SJSA1 (cell line): ENCODE measurements around the gene GCSAM. TPM values are rescaled to one million over a fixed set of nuclear protein-coding genes. Genes with fewer than 3 reads are reported as not detected.
"Not testable (repeated sequence)": the region's sequence is repeated elsewhere in the genome, so short reads cannot be mapped to it uniquely, and the experiment has no call there.

Experiments used
- DNase-seq, 2 experiments: peaks; one replicate each; pipeline ENCODE4 v3.0.0-alpha.2; 2015 to 2020; ENCODE audit warnings: low spot score in 2 of 2, low read depth in 1 of 2
- H3K27ac ChIP-seq: fragments of 250-450 bp; sonication (Bioruptor Pico); 2 replicates; pipeline ENCODE4 v1.5.1; 2020; ENCODE audit warnings: mild to moderate bottlenecking, moderate library complexity
- H3K27me3 ChIP-seq: fragments of 250-450 bp; sonication (Bioruptor Pico); replicated peaks from 2 replicates; pipeline ENCODE4 v1.5.1; 2020; ENCODE audit warnings: mild to moderate bottlenecking, moderate library complexity
- H3K36me3 ChIP-seq: fragments of 250-450 bp; sonication (Bioruptor Pico); 2 replicates; pipeline ENCODE4 v1.5.1; 2020; ENCODE audit warnings: mild to moderate bottlenecking
- H3K4me1 ChIP-seq: fragments of 250-450 bp; sonication (Bioruptor Pico); replicated peaks from 2 replicates; pipeline ENCODE4 v1.6.1; 2021; ENCODE audit warnings: mild to moderate bottlenecking
- H3K4me3 ChIP-seq: fragments of 250-450 bp; sonication (Bioruptor Pico); 2 replicates; pipeline ENCODE4 v1.5.1; 2020; ENCODE audit warnings: mild to moderate bottlenecking
- H3K9me3 ChIP-seq: fragments of 250-450 bp; sonication (Bioruptor Pico); replicated peaks from 2 replicates; pipeline ENCODE4 v1.5.1; 2020; ENCODE audit warnings: mild to moderate bottlenecking
- total RNA-seq: library from RNA; depleted of rRNA; stranded (reverse); fragments of >200 nt; shearing (Covaris generic); gene quantifications from 2 replicates; pipeline ENCODE4 v1.2.3, GENCODE V29; 2014; rRNA removed

Gene GCSAM
- total RNA-seq, 1 experiment from 2014 or later: not detected

DNA sequence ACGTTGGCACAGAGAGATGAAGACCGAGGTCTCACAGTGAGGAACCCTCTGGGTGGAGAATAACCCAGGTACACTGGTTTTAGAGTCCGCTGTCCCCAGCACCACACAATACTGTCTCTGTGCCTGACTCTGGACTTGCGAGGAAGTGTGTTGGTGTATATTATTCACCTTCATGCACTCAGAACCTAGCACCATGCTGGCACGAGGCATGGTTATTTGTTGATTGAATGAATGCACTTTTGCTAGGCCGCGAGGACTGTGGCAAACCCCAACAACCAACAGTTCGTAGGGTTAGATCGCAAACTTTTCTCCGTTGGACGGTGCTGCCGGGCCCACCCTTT is 47.3 kb downstream of the GCSAM start:
- Histone ChIP-seq H3K4me3 (peak overlapping the region; percentile 62), H3K27me3 (no peaks in the 10 kb centered on the region), H3K4me1 (peaks cover 19% of the 10 kb centered on the region), H3K27ac (no peak overlapping the region), H3K36me3 (peaks cover 8% of the 10 kb centered on the region), H3K9me3 (no peaks in the 10 kb centered on the region)
- no peak for DNase-seq

DNA sequence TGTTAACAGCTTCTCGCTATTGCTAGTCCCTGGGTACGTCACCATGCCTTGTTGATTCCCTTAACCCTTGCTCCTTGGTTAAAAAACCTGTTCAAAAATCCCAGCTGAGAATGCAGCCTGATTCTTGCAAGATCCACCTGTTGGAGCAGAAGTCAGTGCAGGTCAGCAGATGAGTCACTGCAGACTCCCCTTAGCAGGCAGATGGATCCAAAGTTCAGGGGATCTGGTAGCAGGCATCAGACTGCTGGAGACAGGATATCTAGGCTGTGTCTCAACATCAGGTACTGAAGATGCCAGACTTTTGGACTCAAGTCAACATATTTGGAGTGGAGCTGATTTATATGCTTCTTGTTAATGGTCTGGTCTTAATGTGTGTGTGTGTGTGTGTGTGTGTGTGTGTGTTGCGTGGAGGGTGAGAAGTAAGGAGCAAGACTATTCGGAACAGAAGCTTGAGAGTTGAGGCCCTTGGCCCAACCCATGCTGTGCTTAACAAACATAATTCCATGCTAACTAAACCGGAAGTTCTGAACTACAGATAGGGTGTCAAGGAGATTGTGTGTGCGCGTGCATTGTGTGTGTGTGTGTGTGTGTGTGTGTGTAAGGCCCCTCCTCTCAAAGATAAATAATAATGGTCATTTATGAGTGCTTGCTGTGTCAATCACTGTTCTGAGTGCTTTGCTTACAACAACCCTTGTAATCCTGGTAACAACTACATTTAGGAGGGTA is 47.9 kb downstream of the GCSAM start:
- no peak overlapping the region; the same call in 1 of the 2 replicates for H3K4me3 ChIP-seq
- H3K27me3 ChIP-seq: no peaks in the 10 kb centered on the region
- no peak for DNase-seq
- no peaks in the 10 kb centered on the region for H3K9me3 ChIP-seq
- no peak overlapping the region for H3K27ac ChIP-seq
- H3K4me1 ChIP-seq: peaks cover 19% of the 10 kb centered on the region
- H3K36me3 ChIP-seq: peaks cover 8% of the 10 kb centered on the region

DNA sequence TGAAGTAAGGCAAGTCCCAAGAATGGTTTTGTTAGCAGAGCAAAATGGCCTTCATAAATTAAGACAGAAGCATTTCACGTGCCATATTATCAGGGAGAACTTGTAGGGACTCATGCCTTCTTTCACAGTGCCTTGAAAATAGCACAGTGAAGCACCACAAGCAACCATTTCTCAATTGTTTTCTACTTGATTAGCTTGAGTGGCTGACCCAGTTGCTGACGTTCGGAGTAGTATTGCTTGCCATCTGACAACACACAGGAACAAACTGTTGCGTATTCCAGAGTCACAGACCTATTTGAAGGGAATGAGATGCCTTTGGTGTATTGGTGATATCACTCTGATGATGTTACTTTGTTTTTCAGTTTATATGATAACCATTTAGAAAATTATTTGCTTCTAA is 49.8 kb downstream of the GCSAM start:
- H3K4me1 ChIP-seq: peaks cover 18% of the 10 kb centered on the region
- no peak overlapping the region for H3K27ac ChIP-seq
- H3K36me3 ChIP-seq: peaks cover 6% of the 10 kb centered on the region
- DNase-seq: no peak
- no peaks in the 10 kb centered on the region for H3K27me3 ChIP-seq
- no peak overlapping the region for H3K4me3 ChIP-seq
- H3K9me3 ChIP-seq: no peaks in the 10 kb centered on the region

DNA sequence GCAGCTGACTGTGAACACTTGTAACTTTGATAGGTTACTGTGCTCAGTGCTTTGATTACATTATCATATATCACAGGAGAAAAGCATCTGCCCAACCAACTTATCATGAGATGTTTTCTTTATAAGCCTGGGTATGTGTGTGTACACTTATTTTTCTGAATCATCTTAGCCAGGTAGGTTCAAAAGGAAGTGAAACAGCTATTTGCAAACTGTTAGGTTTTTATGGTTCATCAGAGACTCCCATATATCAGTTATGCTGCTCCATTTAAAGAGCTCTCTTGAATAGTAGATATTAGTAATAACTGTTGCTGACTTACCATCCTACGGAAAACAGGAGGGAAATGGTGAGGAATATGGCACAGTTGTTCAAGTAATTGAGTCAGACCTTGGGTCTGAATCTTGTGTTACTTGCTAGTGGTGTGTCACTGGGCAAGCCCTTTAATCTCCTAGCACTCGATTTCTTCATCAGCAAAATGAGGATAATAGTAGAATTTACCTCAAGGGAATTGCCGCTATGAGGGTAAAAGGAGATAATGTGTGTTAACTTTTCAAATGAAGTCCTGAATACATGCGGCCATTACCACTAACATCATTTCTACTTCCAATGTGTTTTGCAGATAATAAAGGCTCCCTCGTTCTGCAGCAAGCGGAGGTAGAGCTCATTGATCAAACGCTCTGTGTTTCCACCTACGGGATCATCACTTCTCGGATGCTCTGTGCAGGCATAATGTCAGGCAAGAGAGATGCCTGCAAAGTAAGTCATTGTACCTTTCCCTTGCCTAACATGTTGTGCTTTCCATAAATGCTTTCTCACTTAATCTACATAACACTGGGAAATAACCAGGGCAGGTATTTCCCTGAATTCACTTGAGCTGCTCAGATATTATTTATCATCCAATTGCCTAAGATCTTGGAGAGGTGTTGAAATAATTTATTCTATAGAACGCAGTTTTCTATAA is 54.6 kb downstream of the GCSAM start:
- Histone ChIP-seq H3K27ac (no peak overlapping the region), H3K9me3 (no peaks in the 10 kb centered on the region), H3K27me3 (no peaks in the 10 kb centered on the region), H3K4me1 (peaks cover 21% of the 10 kb centered on the region), H3K4me3 (no peak overlapping the region), H3K36me3 (no peaks in the 10 kb centered on the region)
- no peak for DNase-seq

DNA sequence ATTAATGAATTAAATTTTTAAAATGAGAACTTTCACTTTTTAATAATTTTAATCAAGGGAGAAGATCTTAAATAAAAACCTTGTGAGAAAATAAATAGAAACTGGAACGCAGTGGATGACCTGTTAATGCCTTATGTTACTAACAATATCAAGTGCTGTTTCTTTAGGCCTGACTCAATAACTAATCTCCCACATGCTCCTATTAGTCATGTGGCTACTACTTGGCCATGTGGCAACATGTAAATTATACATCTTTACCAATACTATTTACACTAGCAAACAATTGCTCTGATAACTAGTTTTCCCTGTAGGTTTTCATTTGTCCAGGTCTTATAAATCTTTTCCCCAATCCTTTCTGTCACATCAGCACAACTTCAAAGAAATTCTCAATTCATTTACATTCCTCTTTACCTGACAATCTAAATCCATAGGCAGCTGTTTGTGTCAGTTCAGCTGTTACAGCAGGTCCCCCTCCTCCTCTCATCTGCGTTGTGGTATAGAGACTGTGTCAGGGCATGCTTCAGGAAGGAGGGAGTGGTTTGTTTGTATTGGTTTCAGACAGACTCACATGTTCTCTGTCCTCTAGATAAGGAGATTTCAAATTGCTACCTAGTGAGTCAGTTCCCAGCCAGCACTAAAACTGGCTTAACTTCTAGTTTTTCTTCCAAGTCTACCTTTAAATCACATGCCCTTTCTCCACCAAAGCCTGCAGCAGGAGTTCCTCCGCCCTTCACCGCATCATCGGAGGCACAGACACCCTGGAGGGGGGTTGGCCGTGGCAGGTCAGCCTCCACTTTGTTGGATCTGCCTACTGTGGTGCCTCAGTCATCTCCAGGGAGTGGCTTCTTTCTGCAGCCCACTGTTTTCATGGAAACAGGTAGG is 58.2 kb downstream of the GCSAM start:
- Histone ChIP-seq H3K27ac (peak overlapping the region; percentile 51), H3K36me3 (no peaks in the 10 kb centered on the region), H3K27me3 (no peaks in the 10 kb centered on the region), H3K4me1 (peaks cover 21% of the 10 kb centered on the region), H3K4me3 (no peak overlapping the region), H3K9me3 (no peaks in the 10 kb centered on the region)
- DNase-seq: peak; percentile 66 to 77

DNA sequence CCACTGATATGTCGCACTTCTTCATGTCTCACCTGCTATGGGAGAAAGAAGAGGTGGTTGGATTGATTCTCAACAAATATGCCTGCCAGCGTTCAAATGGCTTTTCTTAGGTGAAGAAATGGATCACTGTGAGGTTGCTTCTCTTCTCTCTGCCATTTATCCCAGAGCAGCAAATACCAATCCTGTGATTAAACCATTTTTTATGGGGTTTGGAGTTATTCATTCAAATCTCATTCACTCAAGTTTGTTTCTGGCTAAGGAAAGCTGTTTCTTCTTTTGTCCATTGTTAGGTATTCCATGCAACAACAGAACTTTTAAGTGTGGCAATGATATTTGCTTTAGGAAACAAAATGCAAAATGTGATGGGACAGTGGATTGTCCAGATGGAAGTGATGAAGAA is 59.0 kb downstream of the GCSAM start:
- H3K27me3 ChIP-seq: no peaks in the 10 kb centered on the region
- H3K9me3 ChIP-seq: no peaks in the 10 kb centered on the region
- H3K4me1 ChIP-seq: peaks cover 21% of the 10 kb centered on the region
- no peak for DNase-seq
- H3K27ac ChIP-seq: no peak overlapping the region
- no peak overlapping the region for H3K4me3 ChIP-seq
- H3K36me3 ChIP-seq: no peaks in the 10 kb centered on the region

DNA sequence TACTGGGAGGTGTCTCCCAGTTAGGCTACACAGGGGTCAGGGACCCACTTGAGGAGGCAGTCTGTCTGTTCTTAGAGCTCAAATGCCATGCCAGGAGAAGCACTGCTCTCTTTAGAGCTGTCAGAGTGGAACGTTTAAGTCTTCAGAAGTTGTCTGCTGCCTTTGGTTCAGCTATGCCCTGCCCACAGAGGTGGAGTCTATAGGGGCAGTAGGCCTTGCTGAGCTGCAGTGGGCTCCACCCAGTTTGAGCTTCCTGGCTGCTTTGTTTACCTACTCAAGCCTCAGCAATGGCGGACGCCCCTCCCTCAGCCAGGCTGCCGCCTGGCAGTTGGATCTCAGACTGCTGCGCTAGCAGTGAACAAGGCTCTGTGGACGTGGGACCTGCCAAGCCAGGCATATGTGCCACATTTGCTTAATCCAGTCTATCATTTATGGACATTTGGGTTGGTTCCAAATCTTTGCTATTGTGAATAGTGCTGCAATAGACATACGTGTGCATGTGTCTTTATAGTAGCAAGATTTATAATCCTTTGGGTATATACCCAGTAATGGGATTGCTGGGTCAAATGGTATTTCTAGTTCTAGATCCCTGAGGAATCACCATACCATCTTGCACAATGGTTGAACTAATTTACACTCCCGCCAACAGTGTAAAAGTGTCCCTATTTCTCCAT is 60.5 kb downstream of the GCSAM start:
- H3K27me3 ChIP-seq, H3K4me3 ChIP-seq, DNase-seq, H3K36me3 ChIP-seq, H3K9me3 ChIP-seq, H3K27ac ChIP-seq: not testable (repeated sequence)
- H3K4me1 ChIP-seq: peaks cover 21% of the 10 kb centered on the region

Other genes starting within 250 kb of the GCSAM start
- 23.1 and 33.7 TPM in 2 replicates for gene ABHD10, start 154.2 kb downstream of the GCSAM start, total RNA-seq
- not detected in 2 replicates for gene TAGLN3, start 134.3 kb downstream of the GCSAM start, total RNA-seq
- gene TMPRSS7, start 98.5 kb downstream of the GCSAM start, total RNA-seq: not detected in 2 replicates
- 20.6 and 27.6 TPM in 2 replicates for gene C3orf52, start 46.9 kb downstream of the GCSAM start, total RNA-seq
- gene SLC9C1, start 161.0 kb upstream of the GCSAM start, total RNA-seq: not detected in 2 replicates
- not detected in 2 replicates for gene CD200, start 199.9 kb upstream of the GCSAM start, total RNA-seq